OCI-LY1 (cell line): ENCODE results near the gene DAND5.

Source experiments
- H2AFZ ChIP-seq: fragments of 200-600 bp; sonication (generic), shearing (Covaris generic); 2 replicates; pipeline ENCODE4 v1.6.0; 2014; ENCODE audit warnings: antibody characterized with exemption, mild to moderate bottlenecking, low read length
- H3F3A ChIP-seq: fragments of 200-600 bp; sonication (generic), shearing (Covaris generic); 2 replicates; pipeline ENCODE4 v1.6.0; 2014; ENCODE audit warnings: mild to moderate bottlenecking, antibody characterized with exemption, low read length, moderate library complexity; ENCODE audit not compliant: insufficient read depth
- H3K27ac ChIP-seq: fragments of 200-600 bp; sonication (generic); 2 replicates; pipeline ENCODE4 v1.5.1; 2014; ENCODE audit warnings: low read length, mixed run types, mild to moderate bottlenecking, low read depth; ENCODE audit not compliant: poor library complexity, severe bottlenecking
- H3K27me3 ChIP-seq: fragments of 200-600 bp; sonication (generic); 2 replicates; pipeline ENCODE4 v1.6.0; 2014; ENCODE audit warnings: antibody characterized with exemption, mild to moderate bottlenecking, low read length, moderate library complexity; ENCODE audit not compliant: insufficient read depth
- H3K36me3 ChIP-seq: fragments of 200-600 bp; sonication (generic); 2 replicates; pipeline ENCODE4 v1.6.1; 2014; ENCODE audit warnings: mild to moderate bottlenecking, antibody characterized with exemption, low read length, moderate library complexity, mixed read lengths; ENCODE audit not compliant: insufficient read depth
- H3K4me1 ChIP-seq: fragments of 200-600 bp; sonication (generic); 2 replicates; pipeline ENCODE4 v1.5.1; 2014; ENCODE audit warnings: mild to moderate bottlenecking, low read length, moderate library complexity; ENCODE audit not compliant: insufficient read depth, severe bottlenecking
- H3K4me2 ChIP-seq: fragments of 200-600 bp; sonication (generic), shearing (Covaris generic); 2 replicates; pipeline ENCODE4 v1.6.1; 2014; ENCODE audit warnings: low read length
- H3K4me3 ChIP-seq: fragments of 200-600 bp; sonication (generic); 2 replicates; pipeline ENCODE4 v1.5.1; 2014; ENCODE audit warnings: low read length, low read depth, mild to moderate bottlenecking, mixed read lengths; ENCODE audit not compliant: poor library complexity, severe bottlenecking
- H3K79me2 ChIP-seq: fragments of 200-600 bp; shearing (Covaris generic); 2 replicates; pipeline ENCODE4 v1.6.1; 2016; ENCODE audit warnings: mixed run types, low read length, mixed read lengths; ENCODE audit not compliant: insufficient read depth
- H3K9ac ChIP-seq: fragments of 200-600 bp; sonication (generic), shearing (Covaris generic); 2 replicates; pipeline ENCODE4 v1.6.1; 2014; ENCODE audit warnings: mild to moderate bottlenecking, low read length, mixed read lengths
- H3K9me2 ChIP-seq: fragments of 200-600 bp; sonication (generic), shearing (Covaris generic); 2 replicates; pipeline ENCODE4 v1.6.1; 2014; ENCODE audit warnings: low read depth, mild to moderate bottlenecking, low read length, mixed read lengths
- H3K9me3 ChIP-seq: fragments of 200-600 bp; shearing (Covaris generic); 2 replicates; pipeline ENCODE4 v1.6.1; 2014; ENCODE audit warnings: low read length, mixed read lengths
- H4K20me1 ChIP-seq: fragments of 200-600 bp; sonication (generic), shearing (Covaris generic); 2 replicates; pipeline ENCODE4 v1.6.0; 2016; ENCODE audit warnings: mild to moderate bottlenecking, low read length; ENCODE audit not compliant: insufficient read depth
- EZH2 ChIP-seq: fragments of 200-600 bp; sonication (generic), shearing (Covaris generic); IDR thresholded peaks from 2 replicates; pipeline ENCODE4 v1.8.0; 2017; ENCODE audit warnings: borderline replicate concordance, mixed run types, mild to moderate bottlenecking, antibody characterized with exemption, low read length, moderate library complexity, mixed read lengths
- TF ChIP-seq, protein P1 (sequence below): fragments of 200-600 bp; sonication (generic), shearing (Covaris generic); IDR thresholded peaks from 2 replicates; pipeline ENCODE4 v1.5.1; 2017; ENCODE audit warnings: mild to moderate bottlenecking, antibody characterized with exemption, low read length, moderate library complexity, mixed read lengths

Gene DAND5

DNA sequence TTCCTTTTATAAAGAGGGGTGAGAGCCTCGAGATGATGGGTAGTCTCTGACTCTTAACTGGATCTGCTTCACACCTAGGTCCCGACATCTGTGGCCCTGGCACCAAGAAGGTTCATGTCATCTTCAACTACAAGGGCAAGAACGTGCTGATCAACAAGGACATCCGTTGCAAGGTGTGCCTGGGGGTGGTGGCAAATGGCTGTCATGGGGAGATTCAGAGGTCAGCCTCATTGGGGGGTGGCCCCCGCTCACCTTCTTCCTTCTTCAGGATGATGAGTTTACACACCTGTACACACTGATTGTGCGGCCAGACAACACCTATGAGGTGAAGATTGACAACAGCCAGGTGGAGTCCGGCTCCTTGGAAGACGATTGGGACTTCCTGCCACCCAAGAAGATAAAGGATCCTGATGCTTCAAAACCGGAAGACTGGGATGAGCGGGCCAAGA is 29.4 kb upstream of the DAND5 start:
- peaks cover 20% of the 10 kb centered on the region for H3K79me2 ChIP-seq

DNA sequence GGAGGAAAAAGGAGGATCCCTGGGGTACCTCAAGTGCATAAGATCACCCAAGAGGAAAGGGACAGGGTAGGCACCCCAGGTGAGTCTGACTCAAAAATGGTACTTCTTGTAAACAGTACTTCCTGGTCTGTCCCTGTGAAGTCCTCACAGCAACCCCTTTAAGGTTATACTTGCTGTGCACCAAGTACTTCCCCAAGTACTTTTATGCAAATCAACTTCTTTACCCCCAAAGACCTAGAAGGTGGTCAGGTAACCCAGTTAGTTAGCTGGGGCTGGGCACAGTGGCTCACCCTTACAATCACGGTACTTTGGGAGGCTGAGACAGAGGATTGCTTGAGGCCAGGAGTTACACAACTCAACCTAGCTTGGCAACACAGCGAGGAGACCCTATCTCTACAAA is 28.5 kb upstream of the DAND5 start:
- H3K27ac ChIP-seq: peak overlapping the region; percentile 87

More for the DNA sequence above, 29.4 kb upstream of the DAND5 start:
- Histone ChIP-seq H3K36me3 (peaks cover 65% of the 10 kb centered on the region), H3F3A (peaks cover 49% of the 10 kb centered on the region), H3K4me2 (peak overlapping the region; percentile 94), H2AFZ (no peak overlapping the region), H3K27ac (peak overlapping the region; percentile 87), H4K20me1 (0 out of 2 replicates have a peak, but pooled peaks cover 3% of the 10 kb centered on the region), H3K27me3 (no peaks in the 10 kb centered on the region), H3K4me3 (peak overlapping the region; percentile 99), H3K9me2 (no peaks in the 10 kb centered on the region), H3K9ac (peak overlapping the region; percentile 97), H3K4me1 (peaks cover 71% of the 10 kb centered on the region), H3K9me3 (no peaks in the 10 kb centered on the region)
- TF ChIP-seq EZH2: no peak
- TF ChIP-seq, protein P1, sequence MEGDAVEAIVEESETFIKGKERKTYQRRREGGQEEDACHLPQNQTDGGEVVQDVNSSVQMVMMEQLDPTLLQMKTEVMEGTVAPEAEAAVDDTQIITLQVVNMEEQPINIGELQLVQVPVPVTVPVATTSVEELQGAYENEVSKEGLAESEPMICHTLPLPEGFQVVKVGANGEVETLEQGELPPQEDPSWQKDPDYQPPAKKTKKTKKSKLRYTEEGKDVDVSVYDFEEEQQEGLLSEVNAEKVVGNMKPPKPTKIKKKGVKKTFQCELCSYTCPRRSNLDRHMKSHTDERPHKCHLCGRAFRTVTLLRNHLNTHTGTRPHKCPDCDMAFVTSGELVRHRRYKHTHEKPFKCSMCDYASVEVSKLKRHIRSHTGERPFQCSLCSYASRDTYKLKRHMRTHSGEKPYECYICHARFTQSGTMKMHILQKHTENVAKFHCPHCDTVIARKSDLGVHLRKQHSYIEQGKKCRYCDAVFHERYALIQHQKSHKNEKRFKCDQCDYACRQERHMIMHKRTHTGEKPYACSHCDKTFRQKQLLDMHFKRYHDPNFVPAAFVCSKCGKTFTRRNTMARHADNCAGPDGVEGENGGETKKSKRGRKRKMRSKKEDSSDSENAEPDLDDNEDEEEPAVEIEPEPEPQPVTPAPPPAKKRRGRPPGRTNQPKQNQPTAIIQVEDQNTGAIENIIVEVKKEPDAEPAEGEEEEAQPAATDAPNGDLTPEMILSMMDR: no peak

GRCh38 chr19:12943437-12944044 is 25.8 kb upstream of the DAND5 start:
- H4K20me1 ChIP-seq: 0 out of 2 replicates have a peak, but pooled peaks cover 3% of the 10 kb centered on the region
- no peaks in the 10 kb centered on the region for H3K9me3 ChIP-seq
- no peak overlapping the region for H3K9ac ChIP-seq
- TF ChIP-seq, protein P1: no peak
- no peak for TF ChIP-seq EZH2
- H3K4me2 ChIP-seq: peak overlapping the region; percentile 12
- H3K27me3 ChIP-seq: no peaks in the 10 kb centered on the region
- H3K79me2 ChIP-seq: peaks cover 38% of the 10 kb centered on the region
- no peak overlapping the region for H3K4me3 ChIP-seq
- no peak overlapping the region for H2AFZ ChIP-seq
- H3K36me3 ChIP-seq: peaks cover 88% of the 10 kb centered on the region
- peaks cover 68% of the 10 kb centered on the region for H3K4me1 ChIP-seq
- peak overlapping the region; percentile 21 for H3K27ac ChIP-seq
- peaks cover 35% of the 10 kb centered on the region for H3F3A ChIP-seq
- no peaks in the 10 kb centered on the region for H3K9me2 ChIP-seq

More for the DNA sequence above, 28.5 kb upstream of the DAND5 start:
- 0 out of 2 replicates have a peak, but pooled peaks cover 3% of the 10 kb centered on the region for H4K20me1 ChIP-seq
- peak overlapping the region; percentile 94 for H3K4me2 ChIP-seq
- H3K9me2 ChIP-seq: no peaks in the 10 kb centered on the region
- H3K79me2 ChIP-seq: peaks cover 20% of the 10 kb centered on the region
- peaks cover 49% of the 10 kb centered on the region for H3F3A ChIP-seq
- peak overlapping the region; percentile 97; the same call in 1 of the 2 replicates for H3K9ac ChIP-seq
- H3K36me3 ChIP-seq: peaks cover 67% of the 10 kb centered on the region
- TF ChIP-seq EZH2: no peak
- TF ChIP-seq, protein P1: no peak
- H3K4me3 ChIP-seq: peak overlapping the region; percentile 99
- peaks cover 75% of the 10 kb centered on the region for H3K4me1 ChIP-seq
- H2AFZ ChIP-seq: no peak overlapping the region
- H3K9me3 ChIP-seq: no peaks in the 10 kb centered on the region
- H3K27me3 ChIP-seq: no peaks in the 10 kb centered on the region
